GM23338 (cell line): ENCODE data around the gene SH3BGR.

Source experiments
- CREB1 ChIP-seq: fragments of 250-450 bp; sonication (Bioruptor Pico); IDR thresholded peaks from 2 replicates; pipeline ENCODE4 v1.5.0; 2020; ENCODE audit warnings: low read depth, mild to moderate bottlenecking, moderate library complexity
- CTCF ChIP-seq, 2 experiments: fragments of 200-600 bp in 1 of 2; sonication (generic) in 1 of 2; conservative IDR thresholded peaks; 2 replicates each; pipeline versions ENCODE4 v1.5.1 to v1.6.1; 2016 to 2017; ENCODE audit warnings: antibody characterized with exemption in 2 of 2, low read depth in 2 of 2, mild to moderate bottlenecking in 2 of 2, moderate library complexity in 1 of 2
- EZH2 ChIP-seq: fragments of 200-600 bp; sonication (generic); IDR thresholded peaks from one replicate; pipeline ENCODE4 v1.8.0; 2017; ENCODE audit warnings: antibody characterized with exemption, mild to moderate bottlenecking, low read depth; ENCODE audit not compliant: unreplicated experiment
- EZH2phosphoT487 ChIP-seq: fragments of 200-600 bp; sonication (generic); IDR thresholded peaks from one replicate; pipeline ENCODE4 v1.8.1; 2018; ENCODE audit warnings: antibody characterized with exemption; ENCODE audit not compliant: unreplicated experiment
- POLR2AphosphoS5 ChIP-seq: IDR thresholded peaks from 2 replicates; pipeline ENCODE4 v1.6.1; 2016; ENCODE audit warnings: antibody characterized with exemption, low read depth
- REST ChIP-seq: IDR thresholded peaks from one replicate; pipeline ENCODE4 v1.6.1; 2018; ENCODE audit warnings: antibody characterized with exemption; ENCODE audit not compliant: unreplicated experiment

GRCh38 chr21:39513735-39514134, 62.0 kb downstream of the SH3BGR start:
- TF ChIP-seq EZH2 (no peak), CTCF (conservative IDR thresholded peaks at IDR 0.05; ENCODE audit: low read depth in 2 of 2) (no peak), EZH2phosphoT487 (no peak), POLR2AphosphoS5 (no peak), REST (no peak), CREB1 (CRISPR knock-in tag) (no peak)
